Neural progenitor cell (in vitro differentiated cells): ENCODE measurements around the gene SKAP2. TPM values are rescaled to one million over a fixed set of nuclear protein-coding genes. Genes with fewer than 3 reads are reported as not detected.
A peak's percentile ranks its signal among the peaks of the same experiment; 100 is the strongest.

ENCODE experiments used
- DNase-seq: peaks from one replicate; pipeline ENCODE4 v3.0.0-alpha.2; 2016; ENCODE audit warnings: low spot score
- H2AFZ ChIP-seq: fragments of 200-600 bp; sonication (generic); replicated peaks from 2 replicates; pipeline ENCODE4 v1.6.1; 2016; ENCODE audit warnings: antibody characterized with exemption
- H3F3A ChIP-seq: fragments of 200-600 bp; sonication (generic); 2 replicates; pipeline ENCODE4 v1.6.1; 2016; ENCODE audit warnings: antibody characterized with exemption, low read depth
- H3K27ac ChIP-seq: fragments of 200-600 bp; sonication (generic); 2 replicates; pipeline ENCODE4 v1.5.1; 2016; ENCODE audit warnings: mild to moderate bottlenecking
- H3K27me3 ChIP-seq: fragments of 200-600 bp; sonication (generic); 2 replicates; pipeline ENCODE4 v1.6.1; 2016; ENCODE audit warnings: mild to moderate bottlenecking, moderate library complexity
- H3K36me3 ChIP-seq: fragments of 200-600 bp; sonication (generic); 2 replicates; pipeline ENCODE4 v1.5.1; 2016
- H3K4me1 ChIP-seq: fragments of 200-600 bp; sonication (generic); 2 replicates; pipeline ENCODE4 v1.6.1; 2016; ENCODE audit warnings: mixed run types
- H3K4me2 ChIP-seq: fragments of 200-600 bp; sonication (generic); 2 replicates; pipeline ENCODE4 v1.6.1; 2016
- H3K4me3 ChIP-seq: fragments of 200-600 bp; sonication (generic); 2 replicates; pipeline ENCODE4 v1.5.1; 2016
- H3K79me2 ChIP-seq: fragments of 200-600 bp; sonication (generic); 2 replicates; pipeline ENCODE4 v1.6.1; 2016; ENCODE audit warnings: low read depth
- H3K9ac ChIP-seq: fragments of 200-600 bp; sonication (generic); 2 replicates; pipeline ENCODE4 v1.6.1; 2016
- H3K9me3 ChIP-seq: fragments of 200-600 bp; sonication (generic); 2 replicates; pipeline ENCODE4 v1.5.1; 2016; ENCODE audit warnings: low read depth
- H4K20me1 ChIP-seq: fragments of 200-600 bp; sonication (generic); 2 replicates; pipeline ENCODE4 v1.6.1; 2016; ENCODE audit warnings: low read depth
- H3K27ac Mint-ChIP-seq: 3 replicates; pipeline ENCODE4 v1.8.0; 2021; ENCODE audit warnings: mixed read lengths
- H3K27me3 Mint-ChIP-seq: 2 replicates; pipeline ENCODE4 v1.8.0; 2022; ENCODE audit warnings: low read depth, mild to moderate bottlenecking, inconsistent platforms, moderate library complexity, mixed read lengths; ENCODE audit not compliant: insufficient read depth
- H3K36me3 Mint-ChIP-seq: 3 replicates; pipeline ENCODE4 v1.8.0; 2021; ENCODE audit warnings: mixed read lengths
- H3K4me1 Mint-ChIP-seq: 3 replicates; pipeline ENCODE4 v1.8.0; 2021; ENCODE audit warnings: mixed read lengths
- H3K4me3 Mint-ChIP-seq: 3 replicates; pipeline ENCODE4 v1.8.0; 2021; ENCODE audit warnings: mild to moderate bottlenecking, moderate library complexity, mixed read lengths
- H3K9me3 Mint-ChIP-seq: 3 replicates; pipeline ENCODE4 v1.8.0; 2020; ENCODE audit warnings: mixed read lengths
- CTCF ChIP-seq: fragments of 200-600 bp; sonication (generic); IDR thresholded peaks from 2 replicates; pipeline ENCODE4 v1.5.1; 2017; ENCODE audit warnings: antibody characterized with exemption, mild to moderate bottlenecking
- EZH2 ChIP-seq: fragments of 200-600 bp; sonication (generic); IDR thresholded peaks from 2 replicates; pipeline ENCODE4 v1.6.1; 2017; ENCODE audit warnings: antibody characterized with exemption, mild to moderate bottlenecking, moderate library complexity
- EZH2phosphoT487 ChIP-seq: fragments of 200-600 bp; sonication (generic); IDR thresholded peaks from 2 replicates; pipeline ENCODE4 v1.6.1; 2017; ENCODE audit warnings: antibody characterized with exemption
- total RNA-seq: library from RNA; depleted of rRNA; stranded (reverse); fragments of >200 nt; gene quantifications from 2 replicates; pipeline ENCODE4 v1.2.3, GENCODE V29; 2015; ENCODE audit warnings: low replicate concordance

Gene SKAP2
- total RNA-seq, 1 donor from 2014 or later = 6.3 TPM

DNA sequence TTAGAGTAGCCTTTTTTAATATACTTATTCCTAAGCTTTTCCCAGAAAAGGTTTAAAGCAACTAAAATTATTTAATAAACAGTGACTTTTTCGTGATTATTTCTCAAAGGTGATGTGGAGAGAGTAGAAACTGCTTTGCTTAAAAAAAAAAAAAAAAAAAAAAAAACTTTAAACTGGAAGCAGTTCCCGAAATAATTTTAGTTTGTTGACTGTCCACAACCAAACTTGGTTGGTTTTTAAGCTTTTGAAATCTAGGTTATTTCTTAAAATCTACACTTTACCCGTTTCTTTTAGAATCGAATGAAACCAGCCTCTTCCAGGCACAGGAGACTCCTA, 7.3 kb downstream of the SKAP2 start:
- H3K9me3 ChIP-seq = no peaks in the 10 kb centered on the region
- peaks cover 37% of the 10 kb centered on the region for H4K20me1 ChIP-seq
- H3K9me3 Mint-ChIP-seq = no peaks in the 10 kb centered on the region
- no peaks in the 10 kb centered on the region for H3K4me1 ChIP-seq
- H3K9ac ChIP-seq = no peak overlapping the region
- H3K4me2 ChIP-seq = peak overlapping the region; percentile 36
- H3K27me3 ChIP-seq = peaks cover 100% of the 10 kb centered on the region
- peak overlapping the region; percentile 46 for H3K4me3 Mint-ChIP-seq
- DNase-seq = no peak
- H3K36me3 ChIP-seq = no peaks in the 10 kb centered on the region
- peaks cover 6% of the 10 kb centered on the region for H3K4me1 Mint-ChIP-seq
- no peaks in the 10 kb centered on the region for H3K36me3 Mint-ChIP-seq
- H3K27me3 Mint-ChIP-seq = peaks cover 63% of the 10 kb centered on the region
- no peak overlapping the region for H2AFZ ChIP-seq
- no peaks in the 10 kb centered on the region for H3K79me2 ChIP-seq
- H3K27ac Mint-ChIP-seq = no peak overlapping the region
- no peak overlapping the region for H3K4me3 ChIP-seq
- no peak overlapping the region for H3K27ac ChIP-seq
- TF ChIP-seq EZH2phosphoT487 (no peak), CTCF (no peak), EZH2 (no peak)
- H3F3A ChIP-seq = peaks cover 15% of the 10 kb centered on the region

GRCh38 chr7:26856176-26856985, 8.0 kb downstream of the SKAP2 start:
- Mint-ChIP-seq H3K27me3 (peaks cover 58% of the 10 kb centered on the region), H3K27ac (no peak overlapping the region), H3K4me1 (peaks cover 6% of the 10 kb centered on the region), H3K36me3 (no peaks in the 10 kb centered on the region), H3K9me3 (no peaks in the 10 kb centered on the region), H3K4me3 (no peak overlapping the region)
- Histone ChIP-seq H3K36me3 (no peaks in the 10 kb centered on the region), H2AFZ (no peak overlapping the region), H3K27ac (no peak overlapping the region), H3K4me1 (no peaks in the 10 kb centered on the region), H4K20me1 (peaks cover 37% of the 10 kb centered on the region), H3K4me2 (no peak overlapping the region), H3K4me3 (no peak overlapping the region), H3K9me3 (no peaks in the 10 kb centered on the region), H3K9ac (no peak overlapping the region), H3K27me3 (peaks cover 99% of the 10 kb centered on the region), H3F3A (peaks cover 15% of the 10 kb centered on the region), H3K79me2 (no peaks in the 10 kb centered on the region)
- no peak for TF ChIP-seq EZH2phosphoT487
- no peak for TF ChIP-seq EZH2
- no peak for TF ChIP-seq CTCF
- DNase-seq = peak; percentile 7

- TF ChIP-seq EZH2phosphoT487 (no peak), EZH2 (no peak), CTCF (no peak)
- Histone ChIP-seq H4K20me1 (peaks cover 37% of the 10 kb centered on the region), H3K27ac (no peak overlapping the region), H3K36me3 (no peaks in the 10 kb centered on the region), H3K9me3 (no peaks in the 10 kb centered on the region), H3F3A (peaks cover 15% of the 10 kb centered on the region), H3K4me2 (no peak overlapping the region), H3K27me3 (peaks cover 98% of the 10 kb centered on the region), H3K4me3 (no peak overlapping the region), H3K9ac (no peak overlapping the region), H3K79me2 (no peaks in the 10 kb centered on the region), H2AFZ (no peak overlapping the region), H3K4me1 (no peaks in the 10 kb centered on the region)
- Mint-ChIP-seq H3K36me3 (no peaks in the 10 kb centered on the region), H3K4me3 (no peak overlapping the region), H3K27me3 (peaks cover 55% of the 10 kb centered on the region), H3K4me1 (peaks cover 6% of the 10 kb centered on the region), H3K9me3 (no peaks in the 10 kb centered on the region), H3K27ac (no peak overlapping the region)
- DNase-seq = no peak
Measured at GRCh38 chr7:26854876-26855855, 9.2 kb downstream of the SKAP2 start.
